ENCODE results near the gene PGLYRP3.

PGLYRP3 gene

GRCh38 chr1:153312570-153313186, at the start of gene PGLYRP3:
Gene PGLYRP3, minus strand, starts transcription at chr1:153312952. Its CDS starts 2,287 bp downstream, at chr1:153310665.
- no peak for DNase-seq (ENCODE audit: low spot score)

- no peak for DNase-seq (ENCODE audit: low spot score)
Observed at GRCh38 chr1:153362187-153362775, 49.5 kb upstream of the PGLYRP3 start.

- DNase-seq (ENCODE audit: low spot score), result no peak
Observed at GRCh38 chr1:153361480-153362109, 48.8 kb upstream of the PGLYRP3 start.

GRCh38 chr1:153360592-153361479, 48.1 kb upstream of the PGLYRP3 start:
- no peak for DNase-seq (ENCODE audit: low spot score)

GRCh38 chr1:153360190-153360589, 47.4 kb upstream of the PGLYRP3 start:
- no peak for DNase-seq (ENCODE audit: low spot score)

- no peak for DNase-seq (ENCODE audit: low spot score)
Observed at GRCh38 chr1:153359241-153359640, 46.5 kb upstream of the PGLYRP3 start.

- DNase-seq (ENCODE audit: low spot score), result no peak
Observed at GRCh38 chr1:153358691-153358975, 45.9 kb upstream of the PGLYRP3 start.

- DNase-seq (ENCODE audit: low spot score), result no peak
Observed at GRCh38 chr1:153357853-153358690, 45.3 kb upstream of the PGLYRP3 start, which contains the start of gene S100A9. Gene S100A9, plus strand, starts transcription at chr1:153357854. Its CDS starts 430 bp downstream, at chr1:153358284.

- no peak for DNase-seq (ENCODE audit: low spot score)
Observed at GRCh38 chr1:153357076-153357852, 44.5 kb upstream of the PGLYRP3 start.

GRCh38 chr1:153356392-153357075, 43.8 kb upstream of the PGLYRP3 start:
- DNase-seq (ENCODE audit: low spot score), result no peak

- DNase-seq (ENCODE audit: low spot score), result peak; percentile 36
Observed at GRCh38 chr1:153355445-153356071, 42.8 kb upstream of the PGLYRP3 start.

- no peak for DNase-seq (ENCODE audit: low spot score)
Observed at GRCh38 chr1:153354515-153355193, 41.9 kb upstream of the PGLYRP3 start.

- no peak for DNase-seq (ENCODE audit: low spot score)
Observed at GRCh38 chr1:153353226-153353947, 40.6 kb upstream of the PGLYRP3 start.

GRCh38 chr1:153352523-153352922, 39.8 kb upstream of the PGLYRP3 start:
- DNase-seq (ENCODE audit: low spot score), result peak; percentile 70

GRCh38 chr1:153350321-153350957, 37.7 kb upstream of the PGLYRP3 start:
- no peak for DNase-seq (ENCODE audit: low spot score)

GRCh38 chr1:153349363-153350320, 36.9 kb upstream of the PGLYRP3 start:
- DNase-seq (ENCODE audit: low spot score), result no peak

Measured in kidney capillary endothelial cell (primary cell).